ENCODE results near the gene MARCHF2.
A peak's percentile ranks its signal among the peaks of the same experiment; 100 is the strongest.
"Not testable (repeated sequence)": the region's sequence is repeated elsewhere in the genome, so short reads cannot be mapped to it uniquely, and the experiment has no call there.

The MARCHF2 gene

DNA sequence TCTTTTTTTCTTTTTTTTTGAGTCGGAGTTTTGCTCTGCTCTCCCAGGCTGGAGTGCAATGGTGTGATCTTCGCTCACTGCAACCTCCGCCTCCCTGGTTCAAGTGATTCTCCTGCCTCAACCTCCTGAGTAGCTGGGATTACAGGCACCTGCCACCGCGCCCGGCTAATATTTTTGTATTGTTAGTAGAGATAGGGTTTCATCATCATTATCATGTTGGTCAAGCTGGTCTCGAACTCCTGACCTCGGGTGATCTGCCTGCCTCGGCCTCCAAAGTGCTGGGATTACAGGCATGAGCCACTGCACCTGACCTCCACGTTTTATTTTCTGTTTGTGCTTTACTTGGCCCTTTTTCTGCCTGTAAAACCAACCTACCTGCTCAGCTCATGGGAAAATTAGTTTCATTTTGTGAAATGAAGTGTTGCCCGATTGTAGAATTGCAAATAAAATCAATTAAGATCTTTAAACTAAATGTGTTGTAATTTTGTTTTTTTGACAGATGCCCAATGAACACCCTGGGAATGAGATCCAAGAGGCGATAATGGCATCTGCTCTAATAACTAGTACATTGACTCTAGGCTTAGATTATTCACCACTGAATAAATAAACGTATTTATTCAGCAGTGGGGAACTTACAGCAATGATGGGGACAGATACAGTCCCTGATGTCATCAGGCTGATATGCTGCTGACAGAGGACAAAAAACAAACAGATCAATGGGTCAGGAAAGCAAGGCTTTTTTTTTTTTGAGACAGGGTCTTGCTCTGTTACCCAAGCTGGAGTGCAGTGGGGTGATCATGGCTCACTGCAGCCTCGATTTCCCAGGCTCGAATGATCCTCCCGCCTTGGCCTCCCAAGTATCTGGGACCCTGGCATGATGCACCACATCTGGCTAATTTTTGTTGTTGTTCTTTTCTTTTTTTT is 25.2 kb upstream of the MARCHF2 start:
- DNase-seq: no peak

DNA sequence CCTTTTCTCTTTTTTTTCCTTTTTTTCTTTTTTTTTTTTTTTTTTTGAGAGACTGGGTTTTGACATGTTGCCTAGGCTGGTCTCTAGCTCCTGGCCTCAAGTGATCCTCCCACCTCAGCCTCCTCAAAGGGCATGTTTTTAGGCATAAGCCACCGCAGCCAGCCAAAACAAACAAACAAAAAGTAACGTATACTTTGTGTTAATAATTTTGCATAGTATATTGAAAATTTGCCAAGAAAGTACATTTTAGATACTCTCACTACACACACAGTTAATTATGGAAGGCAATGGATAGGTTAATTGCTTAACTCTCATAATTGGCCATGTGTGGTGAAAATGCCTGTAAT is 24.5 kb upstream of the MARCHF2 start:
- DNase-seq: no peak

DNA sequence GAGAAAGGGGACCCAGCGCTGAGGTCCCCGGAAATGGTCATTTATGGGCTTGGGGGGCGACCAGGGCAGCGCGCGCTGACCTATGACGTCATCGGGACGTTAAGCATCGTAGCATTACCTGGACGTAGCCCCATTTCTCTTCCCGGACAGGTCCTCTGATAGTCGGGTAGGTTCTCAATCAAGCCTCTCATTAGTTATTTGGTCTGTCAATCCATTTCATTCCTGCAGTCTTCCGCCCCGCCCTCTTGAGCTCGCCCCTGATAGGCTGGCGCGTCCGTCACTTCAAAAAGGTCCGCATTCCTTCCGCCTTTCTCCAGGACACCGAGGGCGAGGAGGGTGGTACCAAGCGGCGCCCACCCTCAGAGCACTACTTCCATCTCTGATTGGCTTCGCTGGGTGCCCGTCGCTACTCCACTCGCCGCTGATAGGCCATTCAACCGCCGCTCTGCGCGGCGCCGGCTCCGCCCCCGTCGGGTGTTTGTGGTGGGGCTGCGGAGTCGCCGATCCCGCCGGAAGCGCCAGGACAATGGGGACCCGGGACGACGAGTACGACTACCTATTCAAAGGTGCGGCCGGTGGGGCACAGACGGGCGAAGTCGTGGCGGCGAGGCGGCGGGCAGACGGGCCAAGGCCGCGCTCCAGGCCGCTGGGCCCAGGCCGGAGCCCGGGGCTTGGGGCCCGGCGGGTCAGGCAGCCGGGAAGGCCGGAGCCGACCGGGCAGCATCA is 23.1 kb upstream of the MARCHF2 start, which contains the start of gene RAB11B:
Gene RAB11B (plus strand): TSS at position 470 of the 726 bp plus-strand sequence. CDS start 57 bp downstream, at position 527.
- peak; percentile 98 for DNase-seq

DNA sequence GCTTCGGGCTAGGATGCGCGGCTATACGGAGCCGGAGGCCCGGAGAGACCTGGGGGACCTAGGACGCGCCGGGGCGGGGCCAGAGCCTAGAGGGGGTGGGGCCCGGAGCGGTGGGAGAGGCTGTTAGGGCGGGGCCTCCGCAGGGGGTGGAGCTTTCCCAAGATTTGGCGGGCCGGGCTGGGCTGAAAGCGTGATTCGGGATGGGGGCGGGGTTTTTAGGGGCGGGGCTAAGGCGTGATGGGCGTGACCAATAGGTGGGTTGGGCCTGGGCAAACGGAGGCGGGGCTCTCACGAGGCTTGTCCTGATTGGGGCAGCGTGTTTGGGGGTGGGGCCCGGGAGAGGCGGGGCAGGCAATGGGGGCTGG is 22.5 kb upstream of the MARCHF2 start:
- peak; percentile 89 for DNase-seq

DNA sequence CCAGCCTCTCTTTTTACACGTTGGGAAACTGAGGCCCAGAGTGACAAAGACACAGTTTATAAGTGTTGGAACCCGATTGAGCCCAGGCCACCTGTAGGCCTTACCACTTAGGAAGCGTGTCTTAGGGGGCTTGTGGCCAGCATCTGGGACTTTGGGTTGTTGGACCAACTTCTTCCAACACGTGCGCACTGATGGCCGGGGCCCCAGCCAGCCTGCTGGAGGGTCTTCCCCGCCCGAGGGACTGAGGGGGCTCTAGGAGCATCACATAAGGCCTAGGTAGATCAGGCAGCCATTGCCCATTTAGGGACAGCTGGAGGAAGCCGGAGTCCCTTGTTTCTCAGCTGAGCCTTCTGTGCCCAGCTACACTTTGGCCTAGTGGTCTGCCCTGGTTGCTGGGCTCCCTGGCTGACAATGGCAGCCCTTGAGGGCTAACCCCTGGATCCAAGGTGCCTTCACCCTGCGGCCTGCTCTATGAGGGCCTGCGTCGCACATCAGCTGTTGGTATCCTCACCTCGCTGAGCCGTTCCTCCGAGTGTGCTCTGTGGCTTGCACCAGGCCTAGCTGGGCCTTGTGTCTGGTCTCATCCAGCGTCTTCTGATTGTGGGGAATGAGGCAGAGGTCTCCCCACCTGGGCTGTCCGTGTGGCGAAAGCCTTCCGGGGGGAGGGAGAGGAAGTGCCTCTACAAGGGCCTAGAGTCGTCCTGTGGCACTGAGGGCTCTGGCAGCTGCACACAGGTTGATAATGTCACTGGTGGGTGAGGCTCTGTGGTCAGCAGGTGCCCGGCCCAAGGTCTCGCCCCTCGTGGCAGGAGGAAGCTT is 21.7 kb upstream of the MARCHF2 start:
- no peak for DNase-seq

DNA sequence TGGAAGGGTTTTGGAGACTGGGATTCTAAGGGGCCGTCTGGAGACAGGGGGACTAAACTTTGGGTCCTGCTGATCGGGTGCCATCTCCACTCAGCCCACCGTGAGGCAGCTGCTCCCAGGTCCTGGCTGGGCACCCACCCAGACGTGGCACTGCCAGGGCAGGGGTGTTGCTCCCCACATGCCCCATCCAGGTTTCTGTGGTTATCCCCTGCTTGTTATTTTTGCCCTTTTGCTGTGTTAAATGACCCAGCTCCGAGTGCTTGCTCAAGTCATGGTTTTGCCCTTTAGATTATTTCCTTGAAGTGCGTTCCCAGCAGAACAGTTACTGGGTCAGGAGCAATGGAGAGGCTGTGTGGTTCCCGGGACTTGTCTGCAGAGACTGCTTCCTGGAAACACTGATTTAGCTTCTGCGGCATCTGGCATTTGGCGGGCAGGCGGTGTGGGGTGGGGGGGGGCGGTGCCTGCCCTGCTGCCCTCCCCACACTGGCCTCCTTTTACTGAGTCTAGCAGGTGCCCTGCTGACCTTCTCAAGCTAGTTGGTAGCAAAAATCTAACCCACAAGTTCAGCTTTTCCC is 21.0 kb upstream of the MARCHF2 start:
- no peak for DNase-seq

DNA sequence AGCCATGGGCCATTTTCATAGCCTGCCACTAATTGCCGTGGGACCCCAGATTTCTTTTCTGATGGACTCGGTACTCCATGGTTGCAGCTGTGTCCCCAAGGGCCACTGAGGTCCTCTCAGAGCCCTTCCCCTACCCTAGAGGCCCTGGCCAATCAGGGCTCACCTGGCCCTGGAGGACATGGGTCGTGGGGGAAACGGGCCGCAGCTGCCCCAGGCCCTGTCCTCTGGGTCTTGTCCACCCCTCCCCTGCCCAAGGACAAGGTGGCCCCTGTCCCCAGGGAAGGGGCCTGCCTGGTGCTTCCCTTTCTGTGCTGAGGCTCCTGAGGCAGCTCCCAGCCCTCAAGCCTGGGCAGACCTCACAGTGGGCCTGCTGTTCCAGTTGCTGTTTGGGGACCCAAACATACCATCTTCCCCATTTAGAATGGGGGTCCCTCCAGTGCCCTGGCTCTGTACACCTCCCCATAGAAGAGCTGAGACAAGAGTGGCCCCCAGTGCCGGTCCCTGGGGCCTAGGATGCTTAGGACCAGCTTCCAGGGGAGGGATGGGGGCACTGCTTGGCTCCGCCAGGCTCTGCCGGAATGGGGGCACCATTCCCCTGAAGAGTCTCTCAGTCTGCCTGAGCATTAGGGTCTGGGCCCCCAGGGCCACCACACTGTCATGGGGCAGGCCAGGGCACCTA is 19.8 kb upstream of the MARCHF2 start:
- no peak for DNase-seq

DNA sequence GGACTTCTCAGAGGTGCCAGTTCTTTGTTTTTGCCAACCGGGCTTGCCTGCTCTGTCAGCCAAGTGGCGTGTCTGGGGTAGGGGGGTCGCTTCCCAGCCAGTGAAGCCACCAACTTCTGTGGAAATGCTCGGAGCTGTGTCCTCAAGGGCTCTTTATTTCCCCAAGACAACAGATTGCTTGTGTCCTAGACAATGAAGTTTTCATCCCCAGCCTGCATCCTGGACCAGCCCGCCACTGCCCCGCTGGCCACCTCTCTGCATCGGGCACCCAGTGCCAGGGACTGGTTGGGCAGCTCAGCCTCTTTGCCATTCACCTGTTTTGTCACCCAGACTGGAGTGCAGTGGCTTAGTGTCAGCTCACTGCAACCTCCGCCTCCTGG is 19.2 kb upstream of the MARCHF2 start:
- DNase-seq: no peak

DNA sequence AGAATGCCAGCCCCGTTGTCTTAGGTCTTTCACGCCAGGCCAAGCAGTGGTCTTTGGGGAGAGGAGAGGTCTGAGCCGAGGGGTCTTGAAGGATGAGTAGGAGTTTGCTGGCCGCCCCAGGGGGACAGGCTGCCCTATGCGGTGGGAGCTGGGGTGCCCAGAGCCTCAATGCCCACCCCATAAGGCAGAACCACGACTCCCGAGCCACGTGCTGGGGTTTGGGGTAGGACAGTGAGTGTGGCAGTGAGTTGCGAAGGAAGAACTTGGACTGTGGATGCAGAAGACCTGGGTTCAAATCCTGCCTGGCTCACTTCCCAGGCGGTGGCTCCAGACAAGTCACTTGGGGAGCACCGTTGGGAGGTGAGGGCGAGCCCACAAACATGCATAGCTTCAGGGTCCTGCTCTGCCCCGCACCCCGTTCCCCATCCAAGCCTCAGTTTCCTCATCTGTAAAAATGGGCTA is 17.5 kb upstream of the MARCHF2 start:
- no peak for DNase-seq

DNA sequence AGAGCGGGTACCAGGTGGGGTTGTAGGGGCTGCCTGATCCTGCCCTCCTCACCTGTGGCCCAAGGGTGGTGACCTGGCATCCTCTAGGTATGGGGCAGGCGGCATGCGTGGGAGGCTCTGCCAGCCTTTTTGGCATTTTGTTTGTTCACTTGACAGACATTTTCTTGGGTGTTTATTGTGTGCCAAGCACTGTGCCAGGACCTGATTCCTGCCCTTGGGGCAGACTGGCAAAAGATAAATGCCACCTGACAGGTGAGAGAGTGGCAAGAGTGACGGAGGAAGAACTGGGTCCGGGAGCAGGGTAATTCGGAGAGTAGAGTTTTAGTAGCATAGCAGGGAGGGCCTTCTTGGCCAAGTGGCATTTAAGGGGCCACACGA is 16.9 kb upstream of the MARCHF2 start:
- DNase-seq: no peak

DNA sequence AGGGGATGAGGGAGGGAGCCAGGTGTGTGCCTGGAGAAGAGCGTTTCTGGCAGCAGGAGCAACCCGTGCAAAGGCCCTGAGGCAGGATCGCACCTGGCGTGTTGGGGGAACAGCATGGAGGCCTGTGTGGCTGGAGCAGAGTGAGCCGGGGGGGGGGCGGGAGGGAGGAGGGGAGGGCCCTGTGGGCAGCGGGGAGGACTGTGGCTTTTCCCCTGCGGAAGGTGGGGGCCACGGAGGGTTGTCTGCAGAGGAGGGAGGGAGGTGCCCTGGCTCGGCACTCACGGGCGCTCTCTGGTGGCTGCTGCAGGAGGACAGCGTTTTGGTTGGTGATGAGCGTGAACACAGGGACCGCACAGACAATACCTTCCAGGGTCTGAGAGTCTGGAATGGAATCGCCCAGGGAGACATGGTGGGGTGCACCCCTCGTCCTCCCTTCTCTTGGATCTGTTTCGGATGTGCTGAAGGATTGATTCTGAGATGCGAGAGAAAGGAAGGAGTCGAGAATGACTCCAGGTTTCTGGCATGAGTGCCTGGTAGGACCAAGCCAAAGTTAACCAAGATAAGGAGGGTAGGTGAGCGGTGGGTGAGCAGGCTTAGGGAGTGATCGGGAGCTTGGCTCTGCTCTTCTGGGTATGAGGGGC is 16.4 kb upstream of the MARCHF2 start:
- DNase-seq: no peak

DNA sequence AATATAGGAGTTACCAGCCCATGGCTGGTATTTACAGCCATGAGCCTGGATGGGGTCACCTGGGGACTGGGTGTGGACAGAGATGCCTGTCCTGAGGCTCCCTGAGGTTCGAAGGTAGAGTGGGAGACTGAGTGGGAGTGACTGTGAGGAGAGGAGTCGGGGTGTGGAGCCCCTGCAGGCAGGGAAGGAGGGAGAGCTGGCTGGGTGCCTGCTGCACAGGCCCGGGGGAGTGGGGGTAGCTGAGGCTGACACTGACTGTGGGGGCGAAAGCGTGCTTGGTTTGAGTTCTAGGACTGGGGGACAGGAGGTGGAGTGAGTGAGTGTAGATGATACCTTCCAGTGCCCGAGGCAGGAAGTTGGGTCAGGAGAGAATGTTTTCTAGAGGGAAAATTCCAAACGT is 15.8 kb upstream of the MARCHF2 start:
- DNase-seq: no peak

DNA sequence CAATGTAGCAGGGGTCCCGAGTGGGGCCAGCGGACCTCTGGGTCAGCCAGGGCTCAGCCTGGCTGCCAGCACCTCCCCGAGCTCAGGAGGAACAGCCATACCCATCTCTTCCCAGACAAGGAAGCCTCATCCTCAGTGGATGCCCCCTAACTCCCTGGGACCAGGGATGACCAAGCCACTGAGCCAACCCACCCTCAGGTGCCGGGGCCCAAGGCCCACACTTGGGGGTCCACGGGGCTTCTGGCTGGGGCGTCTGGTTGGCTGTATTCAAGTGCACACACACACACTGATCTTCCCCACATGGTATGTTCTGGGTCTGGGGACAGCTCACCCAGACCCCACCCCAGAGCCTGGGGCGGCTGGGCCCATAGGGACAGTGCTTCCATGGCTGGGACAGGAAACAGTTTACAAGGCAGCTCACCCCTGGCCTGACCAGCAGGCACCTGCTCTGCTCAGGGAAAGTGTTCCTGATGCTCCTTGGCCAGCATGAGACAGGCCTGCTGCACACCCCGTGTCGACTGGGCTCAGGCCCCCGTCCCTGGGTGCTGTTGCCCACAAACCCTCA is 15.3 kb upstream of the MARCHF2 start:
- no peak for DNase-seq

DNA sequence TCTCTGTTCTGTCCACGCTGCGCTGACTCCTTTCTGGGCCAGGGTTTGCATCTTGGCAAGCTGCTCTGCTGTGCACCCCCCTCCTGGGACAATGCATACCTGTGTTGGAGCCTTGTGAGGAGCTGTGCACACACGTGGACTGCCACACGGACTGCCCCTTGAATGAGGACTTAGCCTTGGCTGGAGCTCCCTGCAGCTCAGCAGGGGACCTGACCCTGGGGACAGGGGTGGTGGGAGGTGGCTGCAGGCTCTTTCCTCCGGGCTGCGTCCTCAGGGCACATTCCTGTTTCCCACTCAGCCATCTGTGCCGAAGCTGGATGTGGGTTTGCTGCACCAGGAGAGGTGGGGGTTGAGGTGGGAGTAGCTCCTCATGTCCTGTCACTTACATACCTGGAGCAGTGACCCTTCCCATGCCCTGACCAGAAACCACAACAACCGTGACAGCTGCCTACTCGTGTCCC is 14.8 kb upstream of the MARCHF2 start:
- DNase-seq: no peak

DNA sequence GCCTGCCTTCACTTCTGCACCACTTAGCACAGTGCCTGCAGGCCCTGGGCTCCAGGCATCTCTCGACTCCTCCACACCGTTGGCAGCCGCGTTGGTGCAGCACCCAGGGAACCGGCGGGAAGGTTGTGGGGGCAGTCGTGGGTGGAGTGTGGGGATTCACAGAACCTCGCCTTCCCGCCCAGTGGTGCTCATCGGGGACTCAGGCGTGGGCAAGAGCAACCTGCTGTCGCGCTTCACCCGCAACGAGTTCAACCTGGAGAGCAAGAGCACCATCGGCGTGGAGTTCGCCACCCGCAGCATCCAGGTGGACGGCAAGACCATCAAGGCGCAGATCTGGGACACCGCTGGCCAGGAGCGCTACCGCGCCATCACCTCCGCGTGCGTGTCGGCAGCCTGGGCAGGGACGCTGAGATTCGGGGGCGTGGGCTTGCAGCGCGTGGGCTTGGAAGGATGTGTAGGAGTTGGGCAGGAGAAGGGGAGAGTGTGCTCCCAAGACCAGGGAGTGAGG is 13.4 kb upstream of the MARCHF2 start:
- DNase-seq: no peak

DNA sequence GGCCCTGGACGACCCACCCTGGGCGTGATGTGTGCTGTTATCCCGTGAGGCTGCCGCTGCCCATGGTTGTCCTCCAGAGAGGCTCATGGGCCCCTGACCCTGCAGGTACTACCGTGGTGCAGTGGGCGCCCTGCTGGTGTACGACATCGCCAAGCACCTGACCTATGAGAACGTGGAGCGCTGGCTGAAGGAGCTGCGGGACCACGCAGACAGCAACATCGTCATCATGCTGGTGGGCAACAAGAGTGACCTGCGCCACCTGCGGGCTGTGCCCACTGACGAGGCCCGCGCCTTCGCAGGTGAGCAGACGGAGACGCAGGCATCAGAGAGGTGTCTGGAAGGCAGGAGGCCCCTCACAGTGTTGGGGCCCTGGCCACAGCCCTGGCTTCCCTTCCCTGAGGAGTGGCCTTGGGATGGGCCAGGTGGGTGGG is 11.1 kb upstream of the MARCHF2 start:
- DNase-seq: no peak

DNA sequence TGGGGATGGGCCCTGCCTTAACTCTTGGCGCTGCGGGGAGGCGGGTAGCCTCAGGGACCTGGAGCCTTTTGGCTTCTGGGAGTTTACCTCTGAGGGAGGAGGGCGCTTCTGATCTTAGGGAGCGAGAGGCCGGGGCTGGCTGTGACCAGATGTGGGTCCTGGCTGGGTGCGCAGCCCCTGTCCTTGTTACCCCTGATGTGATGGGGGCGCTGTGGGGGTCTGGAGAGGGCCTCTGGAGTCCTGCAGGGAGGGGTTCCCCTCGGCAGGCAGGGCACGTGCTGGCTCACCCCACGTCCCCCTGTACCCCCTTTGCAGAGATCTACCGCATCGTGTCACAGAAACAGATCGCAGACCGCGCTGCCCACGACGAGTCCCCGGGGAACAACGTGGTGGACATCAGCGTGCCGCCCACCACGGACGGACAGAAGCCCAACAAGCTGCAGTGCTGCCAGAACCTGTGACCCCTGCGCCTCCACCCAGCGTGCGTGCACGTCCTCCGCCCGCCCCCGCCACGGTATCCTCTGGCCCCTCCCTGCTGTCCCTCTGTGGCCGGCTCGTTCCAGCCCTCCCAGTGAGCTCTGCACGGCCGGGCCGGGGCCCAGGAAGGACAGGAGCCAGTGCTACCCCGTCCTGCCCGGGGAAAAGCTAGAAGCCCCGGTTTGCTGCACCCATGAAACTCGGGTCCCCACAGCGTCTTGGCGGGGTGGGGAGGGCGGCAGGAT is 9.8 kb upstream of the MARCHF2 start:
- DNase-seq: no peak

DNA sequence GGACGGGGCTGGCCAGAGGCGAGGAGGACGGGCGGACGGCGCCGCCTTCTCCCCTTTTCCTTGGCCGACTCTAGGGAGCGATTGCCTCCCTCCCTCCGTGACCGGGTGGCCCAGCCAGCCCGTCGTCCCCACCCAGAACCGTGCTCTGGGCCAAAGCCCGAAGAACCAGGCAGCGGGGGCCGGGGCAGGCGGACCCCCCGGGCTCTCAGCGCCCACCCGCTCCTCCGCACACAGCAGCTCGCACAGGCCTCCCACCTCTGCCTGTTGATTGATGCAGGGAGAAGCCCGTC is 9.3 kb upstream of the MARCHF2 start:
- no peak for DNase-seq

DNA sequence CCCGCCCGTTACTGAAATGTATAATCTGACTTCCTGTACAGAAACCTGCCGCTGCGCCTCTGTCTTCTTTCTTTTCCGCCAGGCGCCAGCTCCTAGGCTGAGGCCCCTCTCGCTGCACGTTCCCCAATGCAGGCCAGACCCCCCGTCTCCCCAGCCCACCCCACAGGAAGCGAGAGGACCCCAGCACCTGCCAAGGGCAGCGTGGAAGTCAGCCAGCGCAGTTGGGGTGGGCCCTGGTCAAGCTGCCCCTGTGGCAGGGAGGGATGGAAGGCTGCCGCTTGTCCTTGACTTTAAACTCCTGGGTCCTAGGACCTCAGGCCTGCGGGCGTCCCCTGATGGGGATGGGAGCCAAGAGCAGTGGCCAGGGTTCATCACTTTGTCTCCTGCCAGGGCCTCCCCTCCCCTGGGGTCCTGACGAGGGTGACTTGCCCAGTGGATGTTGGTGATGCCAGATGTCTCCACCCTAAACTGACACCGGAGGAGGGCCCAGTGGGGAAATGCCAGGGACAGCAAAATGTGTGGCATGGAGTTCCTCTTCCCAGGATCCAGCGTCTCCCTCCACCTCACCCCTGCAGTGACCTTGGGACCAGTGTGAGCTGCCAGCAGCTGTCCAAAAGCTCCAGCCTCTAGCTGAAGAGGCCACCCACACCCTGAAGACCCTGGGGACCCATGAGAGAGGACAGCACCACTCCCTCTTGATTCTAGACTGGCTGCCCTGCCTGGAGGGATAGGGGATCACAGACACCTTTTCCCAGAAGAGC is 8.5 kb upstream of the MARCHF2 start:
- no peak for DNase-seq

DNA sequence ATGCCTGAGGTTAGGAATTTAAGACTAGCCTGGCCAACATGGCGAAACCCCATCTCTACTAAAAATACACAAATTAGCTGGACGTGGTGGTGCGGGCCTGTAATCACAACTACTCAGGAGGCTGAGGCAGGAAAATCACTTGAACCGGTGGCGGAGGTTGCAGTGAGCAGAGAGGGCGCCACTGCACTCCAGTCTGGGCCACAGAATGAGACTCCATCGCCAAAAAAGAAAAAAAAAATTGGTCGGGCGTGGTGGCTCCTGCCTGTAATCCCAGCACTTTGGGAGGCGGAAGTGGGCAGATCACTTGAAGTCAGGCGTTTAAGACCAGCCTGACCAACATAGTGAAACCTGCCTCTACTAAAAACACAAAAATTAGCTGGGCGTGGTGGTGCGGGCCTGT is 2.4 kb upstream of the MARCHF2 start:
- not testable (repeated sequence) for DNase-seq
